BE2C (cell line): ENCODE measurements around the gene PSORS1C1.

Experiments used
- DNase-seq: peaks from one replicate; pipeline ENCODE4 v3.0.0-alpha.2; 2020
- H3K27me3 ChIP-seq: fragments of 250-450 bp; sonication (Bioruptor Pico); 2 replicates; pipeline ENCODE4 v1.5.1; 2020; ENCODE audit warnings: mild to moderate bottlenecking
- H3K36me3 ChIP-seq: fragments of 250-450 bp; sonication (Bioruptor Pico); 2 replicates; pipeline ENCODE4 v1.5.1; 2020; ENCODE audit warnings: mild to moderate bottlenecking
- H3K4me1 ChIP-seq: fragments of 250-450 bp; sonication (Bioruptor Pico); 2 replicates; pipeline ENCODE4 v1.5.1; 2020
- H3K4me3 ChIP-seq: 2 replicates; pipeline ENCODE4 v1.5.1; 2011; ENCODE audit warnings: low read depth, low read length
- H3K9me3 ChIP-seq: fragments of 250-450 bp; sonication (Bioruptor Pico); 2 replicates; pipeline ENCODE4 v1.5.1; 2020
- TF ChIP-seq, protein P1 (sequence below): IDR thresholded peaks from 2 replicates; pipeline ENCODE4 v1.5.1; 2012; ENCODE audit warnings: mild to moderate bottlenecking, low read depth, low read length

The PSORS1C1 gene

GRCh38 chr6:31075528-31075927, 39.1 kb upstream of the PSORS1C1 start:
- no peak for DNase-seq
- no peak overlapping the region for H3K4me3 ChIP-seq
- no peaks in the 10 kb centered on the region for H3K36me3 ChIP-seq
- TF ChIP-seq, protein P1, sequence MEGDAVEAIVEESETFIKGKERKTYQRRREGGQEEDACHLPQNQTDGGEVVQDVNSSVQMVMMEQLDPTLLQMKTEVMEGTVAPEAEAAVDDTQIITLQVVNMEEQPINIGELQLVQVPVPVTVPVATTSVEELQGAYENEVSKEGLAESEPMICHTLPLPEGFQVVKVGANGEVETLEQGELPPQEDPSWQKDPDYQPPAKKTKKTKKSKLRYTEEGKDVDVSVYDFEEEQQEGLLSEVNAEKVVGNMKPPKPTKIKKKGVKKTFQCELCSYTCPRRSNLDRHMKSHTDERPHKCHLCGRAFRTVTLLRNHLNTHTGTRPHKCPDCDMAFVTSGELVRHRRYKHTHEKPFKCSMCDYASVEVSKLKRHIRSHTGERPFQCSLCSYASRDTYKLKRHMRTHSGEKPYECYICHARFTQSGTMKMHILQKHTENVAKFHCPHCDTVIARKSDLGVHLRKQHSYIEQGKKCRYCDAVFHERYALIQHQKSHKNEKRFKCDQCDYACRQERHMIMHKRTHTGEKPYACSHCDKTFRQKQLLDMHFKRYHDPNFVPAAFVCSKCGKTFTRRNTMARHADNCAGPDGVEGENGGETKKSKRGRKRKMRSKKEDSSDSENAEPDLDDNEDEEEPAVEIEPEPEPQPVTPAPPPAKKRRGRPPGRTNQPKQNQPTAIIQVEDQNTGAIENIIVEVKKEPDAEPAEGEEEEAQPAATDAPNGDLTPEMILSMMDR: no peak
- H3K9me3 ChIP-seq: no peaks in the 10 kb centered on the region
- H3K4me1 ChIP-seq: no peaks in the 10 kb centered on the region
- H3K27me3 ChIP-seq: no peaks in the 10 kb centered on the region

DNA sequence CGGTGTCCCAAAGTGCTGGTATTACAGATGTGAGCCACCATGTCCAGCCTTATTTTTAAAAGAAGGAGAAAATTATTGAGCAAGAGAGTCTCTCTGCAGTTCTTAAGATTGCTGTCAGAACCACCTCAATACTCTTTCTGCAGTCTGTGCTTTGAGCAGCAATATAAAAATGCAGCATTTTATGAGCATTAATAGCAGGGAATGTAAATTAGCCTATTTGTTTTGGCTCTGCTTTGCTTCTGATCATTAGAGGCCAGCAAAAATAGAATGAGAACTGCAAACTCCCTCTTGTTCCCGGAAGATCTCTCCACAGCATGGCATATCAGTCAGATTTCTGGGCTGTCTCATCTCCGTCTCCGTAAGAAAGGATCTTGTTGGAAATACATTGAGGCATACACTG, 38.0 kb upstream of the PSORS1C1 start:
- H3K27me3 ChIP-seq: no peaks in the 10 kb centered on the region
- H3K9me3 ChIP-seq: no peaks in the 10 kb centered on the region
- H3K4me3 ChIP-seq: no peak overlapping the region
- H3K36me3 ChIP-seq: no peaks in the 10 kb centered on the region
- DNase-seq: no peak
- no peaks in the 10 kb centered on the region for H3K4me1 ChIP-seq
- TF ChIP-seq, protein P1: no peak

DNA sequence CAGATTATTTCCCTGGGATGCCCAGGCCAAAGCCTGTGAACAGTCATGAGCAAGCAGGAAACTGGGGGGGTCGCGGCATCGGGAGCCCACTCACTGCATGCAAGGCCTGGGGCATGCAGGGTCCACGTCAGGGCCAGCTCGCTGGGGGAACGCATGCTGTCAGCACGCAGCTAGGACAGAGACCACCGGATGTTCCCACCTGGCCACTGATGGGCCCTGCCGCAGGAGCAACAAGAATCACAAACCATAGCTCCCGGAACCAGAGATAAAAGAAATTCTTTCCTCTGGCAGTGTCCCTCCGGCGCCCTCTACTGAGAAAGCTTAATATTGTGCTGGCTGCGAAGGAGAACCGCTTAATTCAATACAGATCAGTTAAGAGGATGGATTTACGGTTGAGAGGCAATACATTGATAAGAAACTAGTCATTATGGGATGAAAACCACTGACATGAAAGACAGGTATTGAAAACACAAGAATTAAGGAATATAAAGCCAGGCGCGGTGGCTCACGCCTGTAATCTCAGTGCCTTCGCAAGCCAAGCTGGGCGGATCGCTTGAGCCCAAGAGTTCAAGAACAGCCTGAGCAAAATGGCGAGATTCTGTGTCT, 34.8 kb upstream of the PSORS1C1 start:
- TF ChIP-seq, protein P1: peak; percentile 92
- Histone ChIP-seq H3K27me3 (no peaks in the 10 kb centered on the region), H3K4me1 (no peaks in the 10 kb centered on the region), H3K36me3 (no peaks in the 10 kb centered on the region), H3K4me3 (peak overlapping the region; percentile 10), H3K9me3 (no peaks in the 10 kb centered on the region)
- peak; percentile 76 for DNase-seq

DNA sequence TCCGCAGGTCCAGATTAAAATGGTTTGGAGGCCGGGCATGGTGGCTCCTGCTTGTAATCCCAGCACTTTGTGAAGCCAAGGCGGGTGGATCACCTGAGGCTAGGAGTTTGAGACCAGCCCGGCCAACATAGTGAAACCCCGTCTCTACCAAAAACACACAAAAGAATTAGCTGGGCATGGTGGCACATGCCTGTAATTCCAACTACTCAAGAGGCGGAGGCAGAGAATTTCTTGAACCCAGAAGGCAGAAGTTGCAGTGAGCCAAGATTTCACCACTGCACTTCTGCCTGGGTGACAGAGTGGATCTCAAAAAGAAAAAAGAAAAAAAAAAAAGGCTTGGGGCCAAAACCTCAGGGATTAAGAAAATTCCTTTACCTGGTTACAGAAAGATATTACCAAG, 32.7 kb upstream of the PSORS1C1 start:
- Histone ChIP-seq H3K4me3 (no peak overlapping the region), H3K27me3 (no peaks in the 10 kb centered on the region), H3K36me3 (no peaks in the 10 kb centered on the region), H3K9me3 (no peaks in the 10 kb centered on the region), H3K4me1 (peaks cover 5% of the 10 kb centered on the region)
- no peak for DNase-seq
- TF ChIP-seq, protein P1: no peak

- TF ChIP-seq, protein P1: peak; percentile 26
- H3K4me1 ChIP-seq: peaks cover 10% of the 10 kb centered on the region
- peak; percentile 56 for DNase-seq
Observed at GRCh38 chr6:31083742-31084354, 30.8 kb upstream of the PSORS1C1 start.

DNA sequence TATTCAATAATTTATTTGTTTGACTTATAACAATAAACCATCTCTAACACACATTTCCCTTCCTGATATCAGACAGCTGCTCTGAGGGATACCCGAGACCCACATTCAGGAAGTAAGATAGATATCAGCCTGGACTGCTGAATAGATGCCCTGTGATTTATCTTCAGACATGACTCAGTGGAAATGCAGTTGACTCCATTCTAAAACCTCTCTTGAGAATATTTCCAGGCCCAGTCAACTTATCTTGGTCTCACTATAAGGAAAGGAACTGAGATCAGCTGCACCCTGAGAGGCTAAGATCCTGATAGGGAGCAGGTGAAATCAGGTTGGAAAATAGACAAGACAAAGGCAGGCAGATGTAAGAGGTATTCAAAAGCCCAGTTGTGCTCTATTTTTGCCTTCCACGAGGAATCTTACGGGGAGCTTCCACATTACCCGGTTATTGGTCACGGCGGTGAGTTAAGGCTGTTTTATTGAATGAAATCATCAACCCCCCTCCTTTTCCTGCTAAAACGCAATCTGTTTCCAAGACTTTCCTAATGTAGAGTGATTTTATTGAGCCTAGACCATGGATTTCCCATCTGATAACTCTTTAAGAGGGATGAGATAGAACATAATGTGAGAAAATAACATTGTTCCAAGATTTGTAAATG, 27.7 kb upstream of the PSORS1C1 start:
- H3K36me3 ChIP-seq: no peaks in the 10 kb centered on the region
- no peaks in the 10 kb centered on the region for H3K27me3 ChIP-seq
- no peaks in the 10 kb centered on the region for H3K9me3 ChIP-seq
- H3K4me3 ChIP-seq: no peak overlapping the region
- TF ChIP-seq, protein P1: no peak
- no peak for DNase-seq
- peaks cover 10% of the 10 kb centered on the region for H3K4me1 ChIP-seq

More at GRCh38 chr6:31083742-31084354, 30.8 kb upstream of the PSORS1C1 start:
- H3K36me3 ChIP-seq: no peaks in the 10 kb centered on the region
- H3K9me3 ChIP-seq: no peaks in the 10 kb centered on the region
- no peaks in the 10 kb centered on the region for H3K27me3 ChIP-seq
- no peak overlapping the region for H3K4me3 ChIP-seq
